GM12878 (cell line): ENCODE results near the gene SPAG6. TPM values are rescaled to one million over a fixed set of nuclear protein-coding genes. Genes with fewer than 3 reads are reported as not detected.

Experiments
- ATAC-seq: fragments of 200-7000 bp; cut with Tn5 transposase; 3 replicates; pipeline ENCODE4 v1.9.1; 2020; ENCODE audit warnings: mild to moderate bottlenecking, moderate library complexity
- BruUV-seq: library from RNA; stranded (reverse); fragments of 400-500 nt; replicated peaks from 2 replicates; lab custom pipeline; 2021; lab: Mats Ljungman, UMichigan
- CTCF ChIA-PET: fragments of 300-600 bp; sonication (Branson Sonifier 250); formaldehyde crosslinking; extraction: SDS; loops from one replicate; lab custom pipeline; 2021; ENCODE audit warnings: inconsistent platforms; lab: Yijun Ruan, JAX
- POLR2A ChIA-PET: fragments of 350-600 bp; formaldehyde crosslinking; extraction: SDS; loops from one replicate; lab custom pipeline; 2021; ENCODE audit warnings: inconsistent platforms; lab: Charles Lee
- RAD21 ChIA-PET: fragments of 300-600 bp; sonication (Branson Sonifier 250); formaldehyde crosslinking; loops from one replicate; lab custom pipeline; 2023; ENCODE audit warnings: antibody characterized with exemption; ENCODE audit not compliant: unreplicated experiment; lab: Charles Lee
- SMC1A ChIA-PET: fragments of 300-600 bp; sonication (Branson Sonifier 250); formaldehyde crosslinking; loops from one replicate; lab custom pipeline; 2023; ENCODE audit not compliant: unreplicated experiment, uncharacterized antibody; lab: Charles Lee
- DNase-seq: peaks from one replicate; pipeline ENCODE4 v3.0.0-alpha.2; 2011; ENCODE audit warnings: low read depth, low spot score
- FAIRE-seq: peaks from 3 replicates; lab custom pipeline; 2011; peaks lifted over from hg19 to GRCh38; lab: Jason Lieb, UNC
- H2AFZ ChIP-seq: 2 replicates; pipeline ENCODE4 v1.6.0; 2011; ENCODE audit warnings: low read depth, low read length, control low read depth; ENCODE audit not compliant: control insufficient read depth
- H3K27ac ChIP-seq: 2 replicates; pipeline ENCODE4 v1.5.1; 2011; ENCODE audit warnings: control low read depth; ENCODE audit not compliant: control insufficient read depth, insufficient read depth
- H3K27me3 ChIP-seq, 2 experiments: replicated peaks in 1 of 2; 2 replicates each; pipeline versions ENCODE4 v1.6.0 to v1.6.1; 2011; ENCODE audit warnings: low read length in 1 of 2; ENCODE audit not compliant: control insufficient read depth in 2 of 2, insufficient read depth in 2 of 2
- H3K36me3 ChIP-seq, 2 experiments: 2 replicates each; pipeline ENCODE4 v1.5.1; 2011; ENCODE audit warnings: low read length in 1 of 2; ENCODE audit not compliant: control insufficient read depth in 2 of 2, insufficient read depth in 2 of 2
- H3K4me1 ChIP-seq: 2 replicates; pipeline ENCODE4 v1.6.1; 2011; ENCODE audit warnings: mild to moderate bottlenecking, low read length, moderate library complexity, mixed read lengths; ENCODE audit not compliant: control insufficient read depth, insufficient read depth
- H3K4me2 ChIP-seq: 2 replicates; pipeline ENCODE4 v1.6.0; 2011; ENCODE audit warnings: control low read depth; ENCODE audit not compliant: control insufficient read depth, insufficient read depth
- H3K4me3 ChIP-seq: fragments of 200-600 bp; sonication (generic); 2 replicates; pipeline ENCODE4 v1.5.1; 2016
- H3K79me2 ChIP-seq: 2 replicates; pipeline ENCODE4 v1.6.0; 2011; ENCODE audit warnings: low read length; ENCODE audit not compliant: control insufficient read depth, insufficient read depth
- H3K9ac ChIP-seq: 2 replicates; pipeline ENCODE4 v1.8.0; 2011; ENCODE audit warnings: low read length, control low read depth, mixed read lengths; ENCODE audit not compliant: control insufficient read depth, insufficient read depth
- H3K9me3 ChIP-seq: replicated peaks from 3 replicates; pipeline ENCODE4 v1.5.1; 2011; ENCODE audit warnings: mild to moderate bottlenecking, low read length; ENCODE audit not compliant: control insufficient read depth, insufficient read depth
- H4K20me1 ChIP-seq: 2 replicates; pipeline ENCODE4 v1.6.0; 2011; ENCODE audit not compliant: control insufficient read depth, insufficient read depth
- ASH2L ChIP-seq: fragments of 300-600, 200-600 bp; sonication (generic); IDR thresholded peaks from 2 replicates; pipeline ENCODE4 v1.6.1; 2017; ENCODE audit warnings: low read depth, mild to moderate bottlenecking, borderline replicate concordance
- CREM ChIP-seq: IDR thresholded peaks from 2 replicates; pipeline ENCODE4 v1.6.1; 2014; ENCODE audit warnings: antibody characterized with exemption, low read depth
- ETV6 ChIP-seq, 2 experiments: fragments of 450-650 bp in 1 of 2; IDR thresholded peaks in 1 of 2; conservative IDR thresholded peaks in 1 of 2; 2 replicates each; pipeline ENCODE4 v1.6.1; 2014; ENCODE audit warnings: antibody characterized with exemption in 1 of 2, borderline replicate concordance in 1 of 2, low read depth in 1 of 2, mild to moderate bottlenecking in 1 of 2, moderate library complexity in 1 of 2
- GATAD2B ChIP-seq: fragments of 450-650 bp; conservative IDR thresholded peaks from 2 replicates; pipeline ENCODE4 v1.6.1; 2017; ENCODE audit warnings: low read depth, mild to moderate bottlenecking, moderate library complexity
- MXI1 ChIP-seq: fragments of 150-350 bp; IDR thresholded peaks from 2 replicates; pipeline ENCODE4 v1.6.1; 2011; ENCODE audit warnings: low read depth, mild to moderate bottlenecking, inconsistent platforms, low read length, improper control_type of control experiment
- NFIC ChIP-seq: IDR thresholded peaks from 2 replicates; pipeline ENCODE4 v1.6.1; 2012; ENCODE audit warnings: low read depth, mild to moderate bottlenecking, inconsistent platforms, low read length, moderate library complexity
- RB1 ChIP-seq: fragments of 450-650 bp; formaldehyde crosslinking; IDR thresholded peaks from 2 replicates; pipeline ENCODE4 v1.6.1; 2017; ENCODE audit warnings: mild to moderate bottlenecking, borderline replicate concordance
- RCOR1 ChIP-seq: conservative IDR thresholded peaks from 2 replicates; pipeline ENCODE4 v1.6.1; 2012; ENCODE audit warnings: low read depth, low read length, improper control_type of control experiment
- TARDBP ChIP-seq: IDR thresholded peaks from 2 replicates; pipeline ENCODE4 v1.6.1; 2016; ENCODE audit warnings: borderline replicate concordance
- WGBS: methylation state at CpG from one replicate; pipeline ENCODE4 v1.1.6; 2016; ENCODE audit warnings: low lambda C conversion rate; ENCODE audit not compliant: insufficient replicate concordance, insufficient coverage; ENCODE audit errors: missing lambda C conversion rate; 5-methylcytosine and 5-hydroxymethylcytosine counted together
- in situ Hi-C: fragments of 300-500 bp; cut with MboI; formaldehyde crosslinking; loops from 9 replicates; pipeline ENCODE4 v1.14.3; 2018; ENCODE audit warnings: mixed read lengths
- intact Hi-C: fragments of 100-400 bp; cut with micrococcal nuclease; formaldehyde crosslinking; loops from one replicate; pipeline ENCODE4 v1.14.2; 2022; ENCODE audit not compliant: unreplicated experiment
- polyA plus RNA-seq, 11 experiments: library from polyadenylated mRNA; depleted of rRNA in 4 of 11; unstranded in 6 of 11; stranded (reverse) in 5 of 11; fragments of >200 nt; fragmentation: Nextera tagmentation in 4 of 11; fragmentation: Illumina TruSeq in 1 of 11; extraction: Ambion mirVana in 4 of 11; extraction: Trizol in 1 of 11; gene quantifications; 1 replicate in 1 of 11; 2 replicates in 10 of 11; pipeline versions ENCODE4 v1.2.1 to v1.2.3, GENCODE V29; 2011 to 2016; ENCODE audit warnings: inconsistent platforms in 2 of 11, missing spikeins in 2 of 11, low read depth in 1 of 11
- total RNA-seq, 4 experiments: library from RNA; depleted of rRNA in 3 of 4; stranded (reverse); fragments of >200 nt in 3 of 4; fragmentation: Illumina TruSeq in 1 of 4; extraction: Trizol in 1 of 4; gene quantifications; 2 replicates each; pipeline versions ENCODE4 v1.2.1 to v1.2.3, GENCODE V29; 2013 to 2021
- TF ChIP-seq, protein P1 (sequence below): fragments of 450-650 bp; IDR thresholded peaks from 2 replicates; pipeline ENCODE4 v1.6.1; 2016; ENCODE audit warnings: mild to moderate bottlenecking
- TF ChIP-seq, protein P2 (sequence below): fragments of 450-650 bp; IDR thresholded peaks from 2 replicates; pipeline ENCODE4 v1.6.1; 2018; ENCODE audit warnings: mild to moderate bottlenecking, low read depth, moderate library complexity; ENCODE audit not compliant: partially characterized antibody
- TF ChIP-seq, protein P3 (sequence below): IDR thresholded peaks from 2 replicates; pipeline ENCODE4 v1.6.1; 2012; ENCODE audit warnings: low read depth, low read length, improper control_type of control experiment
- TF ChIP-seq, protein P4 (sequence below): fragments of 450-650 bp; IDR thresholded peaks from 2 replicates; pipeline ENCODE4 v1.6.1; 2017; ENCODE audit warnings: mild to moderate bottlenecking, low read depth, inconsistent platforms; ENCODE audit not compliant: poor library complexity, severe bottlenecking

The SPAG6 gene
- total and polyA plus RNA-seq, 10 of the 15 experiments (the other 5 are each of a cell fraction or from before 2014, with no cell fraction given), result 0.13 to 0.99 (median 0.40) TPM; not detected in 1

DNA sequence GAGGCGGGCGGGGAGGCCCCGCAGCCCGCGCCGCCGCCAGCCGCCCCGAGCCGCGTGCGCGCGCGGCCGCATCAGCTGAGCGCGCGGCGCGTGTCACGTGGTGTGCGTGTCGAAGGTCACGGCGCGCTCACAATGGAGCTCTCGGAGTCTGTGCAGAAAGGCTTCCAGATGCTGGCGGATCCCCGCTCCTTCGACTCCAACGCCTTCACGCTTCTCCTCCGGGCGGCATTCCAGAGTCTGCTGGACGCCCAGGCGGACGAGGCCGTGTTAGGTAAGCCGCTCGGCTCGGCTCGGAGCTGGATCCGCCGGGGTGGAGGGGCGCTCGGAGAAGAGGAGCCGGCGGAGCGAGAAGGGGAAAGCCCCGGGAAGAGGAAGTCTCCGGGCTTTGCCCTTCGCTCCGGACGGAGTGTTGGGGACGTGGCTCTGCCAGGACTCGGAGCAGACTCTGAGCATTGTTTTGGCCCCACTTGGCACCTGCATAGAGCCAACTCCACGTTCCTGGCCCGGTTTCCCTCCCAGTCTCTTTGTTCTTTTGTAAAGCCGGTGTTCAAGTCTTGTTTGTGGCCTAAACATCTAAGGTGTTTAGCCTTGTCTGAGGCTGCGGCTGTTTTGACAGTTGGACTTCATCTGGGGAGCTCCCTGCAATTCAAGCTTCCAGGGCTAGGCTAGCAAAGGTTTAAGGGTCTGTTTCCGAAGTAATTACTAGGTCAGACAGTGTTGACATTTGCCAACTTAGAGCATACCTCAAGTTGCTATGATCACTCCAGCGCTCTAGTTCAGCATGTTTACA, 28.8 kb upstream of the SPAG6 start, which contains the start of gene COMMD3:
Gene COMMD3 (plus strand): TSS at position 103 of the 790 bp plus-strand sequence. CDS start 30 bp downstream, at position 133.
- no peaks in the 10 kb centered on the region for H3K9me3 ChIP-seq
- FAIRE-seq (peak; percentile 80), ATAC-seq (peak; percentile 83), DNase-seq (peak; percentile 40)
- SMC1A ChIA-PET, result interaction anchor here (0.6 to 2.7 kb wide), 18 partner anchors 23 to 672 kb away, joined by 3 to 9 read pairs (median 4); partner anchors contain the start of genes DNAJC1 and SPAG6
- no peaks in the 10 kb centered on the region for H3K27me3 ChIP-seq
- no peaks in the 10 kb centered on the region for H4K20me1 ChIP-seq
- WGBS, result under 1% methylated on average over 54 of the region's 63 CpGs
- RAD21 ChIA-PET, result interaction anchor here (0.6 to 2.7 kb wide), 11 partner anchors 8 to 363 kb away, joined by 3 to 16 read pairs (median 5); no protein-coding TSS in a partner anchor
- H2AFZ ChIP-seq, result peak within 1 kb of the TSS; percentile 96
- BruUV-seq, result TSS peak; percentile 62
- H3K4me3 ChIP-seq, result peak within 1 kb of the TSS; percentile 95
- H3K27ac ChIP-seq, result peak within 1 kb of the TSS; percentile 89
- intact Hi-C loops, result loop anchor here (2.0 to 10.0 kb wide), 6 partner anchors 64 to 822 kb away; partner anchors contain the start of gene PIP4K2A
- H3K9ac ChIP-seq, result peak within 1 kb of the TSS; percentile 83
- POLR2A ChIA-PET, result interaction anchor here (0.7 to 2.7 kb wide), 8 partner anchors 8 to 783 kb away, joined by 3 to 15 read pairs (median 6); partner anchors contain the start of gene DNAJC1
- H3K36me3 ChIP-seq, result no peaks in the 10 kb centered on the region; a peak in 1 of 4 replicates
- peaks cover 15% of the 10 kb centered on the region for H3K79me2 ChIP-seq
- peaks cover 18% of the 10 kb centered on the region for H3K4me1 ChIP-seq
- in situ Hi-C loops, result loop anchor here (5.0 kb wide), 2 partner anchors 309 to 789 kb away; partner anchors contain the start of gene SKIDA1
- CTCF ChIA-PET, result interaction anchor here (0.6 to 1.5 kb wide), 8 partner anchors 24 to 677 kb away, joined by 3 to 5 read pairs (median 3); partner anchors contain the start of gene DNAJC1
- H3K4me2 ChIP-seq, result peak within 1 kb of the TSS; percentile 84
- TF ChIP-seq ASH2L (no peak; the same call in 1 of the 2 replicates), MXI1 (no peak; the same call in 1 of the 2 replicates), ETV6 (conservative IDR thresholded peaks at IDR 0.05 in 1 of 2, IDR thresholded peaks at IDR 0.05 in 1 of 2; ENCODE audit: borderline replicate concordance in 1 of 2, low read depth in 1 of 2) (peak in 1 of 2 experiments; percentile 65; a peak in 1 of 4 replicates), RCOR1 (no peak), CREM (no peak), TARDBP (no peak), NFIC (no peak), GATAD2B (peak; percentile 89), RB1 (peak; percentile 65; the same call in 1 of the 2 replicates)
- TF ChIP-seq, protein P1, sequence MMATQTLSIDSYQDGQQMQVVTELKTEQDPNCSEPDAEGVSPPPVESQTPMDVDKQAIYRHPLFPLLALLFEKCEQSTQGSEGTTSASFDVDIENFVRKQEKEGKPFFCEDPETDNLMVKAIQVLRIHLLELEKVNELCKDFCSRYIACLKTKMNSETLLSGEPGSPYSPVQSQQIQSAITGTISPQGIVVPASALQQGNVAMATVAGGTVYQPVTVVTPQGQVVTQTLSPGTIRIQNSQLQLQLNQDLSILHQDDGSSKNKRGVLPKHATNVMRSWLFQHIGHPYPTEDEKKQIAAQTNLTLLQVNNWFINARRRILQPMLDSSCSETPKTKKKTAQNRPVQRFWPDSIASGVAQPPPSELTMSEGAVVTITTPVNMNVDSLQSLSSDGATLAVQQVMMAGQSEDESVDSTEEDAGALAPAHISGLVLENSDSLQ, result no peak
- TF ChIP-seq, protein P2, sequence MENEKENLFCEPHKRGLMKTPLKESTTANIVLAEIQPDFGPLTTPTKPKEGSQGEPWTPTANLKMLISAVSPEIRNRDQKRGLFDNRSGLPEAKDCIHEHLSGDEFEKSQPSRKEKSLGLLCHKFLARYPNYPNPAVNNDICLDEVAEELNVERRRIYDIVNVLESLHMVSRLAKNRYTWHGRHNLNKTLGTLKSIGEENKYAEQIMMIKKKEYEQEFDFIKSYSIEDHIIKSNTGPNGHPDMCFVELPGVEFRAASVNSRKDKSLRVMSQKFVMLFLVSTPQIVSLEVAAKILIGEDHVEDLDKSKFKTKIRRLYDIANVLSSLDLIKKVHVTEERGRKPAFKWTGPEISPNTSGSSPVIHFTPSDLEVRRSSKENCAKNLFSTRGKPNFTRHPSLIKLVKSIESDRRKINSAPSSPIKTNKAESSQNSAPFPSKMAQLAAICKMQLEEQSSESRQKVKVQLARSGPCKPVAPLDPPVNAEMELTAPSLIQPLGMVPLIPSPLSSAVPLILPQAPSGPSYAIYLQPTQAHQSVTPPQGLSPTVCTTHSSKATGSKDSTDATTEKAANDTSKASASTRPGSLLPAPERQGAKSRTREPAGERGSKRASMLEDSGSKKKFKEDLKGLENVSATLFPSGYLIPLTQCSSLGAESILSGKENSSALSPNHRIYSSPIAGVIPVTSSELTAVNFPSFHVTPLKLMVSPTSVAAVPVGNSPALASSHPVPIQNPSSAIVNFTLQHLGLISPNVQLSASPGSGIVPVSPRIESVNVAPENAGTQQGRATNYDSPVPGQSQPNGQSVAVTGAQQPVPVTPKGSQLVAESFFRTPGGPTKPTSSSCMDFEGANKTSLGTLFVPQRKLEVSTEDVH, result peak; percentile 59
- TF ChIP-seq, protein P3, sequence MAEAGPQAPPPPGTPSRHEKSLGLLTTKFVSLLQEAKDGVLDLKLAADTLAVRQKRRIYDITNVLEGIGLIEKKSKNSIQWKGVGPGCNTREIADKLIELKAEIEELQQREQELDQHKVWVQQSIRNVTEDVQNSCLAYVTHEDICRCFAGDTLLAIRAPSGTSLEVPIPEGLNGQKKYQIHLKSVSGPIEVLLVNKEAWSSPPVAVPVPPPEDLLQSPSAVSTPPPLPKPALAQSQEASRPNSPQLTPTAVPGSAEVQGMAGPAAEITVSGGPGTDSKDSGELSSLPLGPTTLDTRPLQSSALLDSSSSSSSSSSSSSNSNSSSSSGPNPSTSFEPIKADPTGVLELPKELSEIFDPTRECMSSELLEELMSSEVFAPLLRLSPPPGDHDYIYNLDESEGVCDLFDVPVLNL, result 0 out of 2 replicates have a peak, but pooled peaks have one; percentile 5
- TF ChIP-seq, protein P4, sequence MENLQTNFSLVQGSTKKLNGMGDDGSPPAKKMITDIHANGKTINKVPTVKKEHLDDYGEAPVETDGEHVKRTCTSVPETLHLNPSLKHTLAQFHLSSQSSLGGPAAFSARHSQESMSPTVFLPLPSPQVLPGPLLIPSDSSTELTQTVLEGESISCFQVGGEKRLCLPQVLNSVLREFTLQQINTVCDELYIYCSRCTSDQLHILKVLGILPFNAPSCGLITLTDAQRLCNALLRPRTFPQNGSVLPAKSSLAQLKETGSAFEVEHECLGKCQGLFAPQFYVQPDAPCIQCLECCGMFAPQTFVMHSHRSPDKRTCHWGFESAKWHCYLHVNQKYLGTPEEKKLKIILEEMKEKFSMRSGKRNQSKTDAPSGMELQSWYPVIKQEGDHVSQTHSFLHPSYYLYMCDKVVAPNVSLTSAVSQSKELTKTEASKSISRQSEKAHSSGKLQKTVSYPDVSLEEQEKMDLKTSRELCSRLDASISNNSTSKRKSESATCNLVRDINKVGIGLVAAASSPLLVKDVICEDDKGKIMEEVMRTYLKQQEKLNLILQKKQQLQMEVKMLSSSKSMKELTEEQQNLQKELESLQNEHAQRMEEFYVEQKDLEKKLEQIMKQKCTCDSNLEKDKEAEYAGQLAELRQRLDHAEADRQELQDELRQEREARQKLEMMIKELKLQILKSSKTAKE, result no peak
